ENCODE results near the gene IFI30.

The IFI30 gene

GRCh38 chr19:18171605-18172327 is 1.8 kb upstream of the IFI30 start:
- DNase-seq: no peak

- no peak for DNase-seq
Measured at GRCh38 chr19:18172331-18173053, 1.1 kb upstream of the IFI30 start.

GRCh38 chr19:18173054-18173571 is 500 bp upstream of the IFI30 start:
- DNase-seq: no peak

DNA sequence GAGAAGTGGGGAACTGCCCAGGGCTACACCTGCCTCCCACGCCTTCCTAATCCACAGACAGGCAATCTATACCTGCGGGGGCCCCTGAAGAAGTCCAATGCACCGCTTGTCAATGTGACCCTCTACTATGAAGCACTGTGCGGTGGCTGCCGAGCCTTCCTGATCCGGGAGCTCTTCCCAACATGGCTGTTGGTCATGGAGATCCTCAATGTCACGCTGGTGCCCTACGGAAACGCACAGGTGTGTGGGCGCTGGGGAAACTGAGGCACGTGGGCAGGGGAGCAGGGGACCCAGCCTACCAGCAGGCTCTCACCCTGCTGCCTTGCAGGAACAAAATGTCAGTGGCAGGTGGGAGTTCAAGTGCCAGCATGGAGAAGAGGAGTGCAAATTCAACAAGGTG is 1.4 kb downstream of the IFI30 start:
- no peak for DNase-seq

DNA sequence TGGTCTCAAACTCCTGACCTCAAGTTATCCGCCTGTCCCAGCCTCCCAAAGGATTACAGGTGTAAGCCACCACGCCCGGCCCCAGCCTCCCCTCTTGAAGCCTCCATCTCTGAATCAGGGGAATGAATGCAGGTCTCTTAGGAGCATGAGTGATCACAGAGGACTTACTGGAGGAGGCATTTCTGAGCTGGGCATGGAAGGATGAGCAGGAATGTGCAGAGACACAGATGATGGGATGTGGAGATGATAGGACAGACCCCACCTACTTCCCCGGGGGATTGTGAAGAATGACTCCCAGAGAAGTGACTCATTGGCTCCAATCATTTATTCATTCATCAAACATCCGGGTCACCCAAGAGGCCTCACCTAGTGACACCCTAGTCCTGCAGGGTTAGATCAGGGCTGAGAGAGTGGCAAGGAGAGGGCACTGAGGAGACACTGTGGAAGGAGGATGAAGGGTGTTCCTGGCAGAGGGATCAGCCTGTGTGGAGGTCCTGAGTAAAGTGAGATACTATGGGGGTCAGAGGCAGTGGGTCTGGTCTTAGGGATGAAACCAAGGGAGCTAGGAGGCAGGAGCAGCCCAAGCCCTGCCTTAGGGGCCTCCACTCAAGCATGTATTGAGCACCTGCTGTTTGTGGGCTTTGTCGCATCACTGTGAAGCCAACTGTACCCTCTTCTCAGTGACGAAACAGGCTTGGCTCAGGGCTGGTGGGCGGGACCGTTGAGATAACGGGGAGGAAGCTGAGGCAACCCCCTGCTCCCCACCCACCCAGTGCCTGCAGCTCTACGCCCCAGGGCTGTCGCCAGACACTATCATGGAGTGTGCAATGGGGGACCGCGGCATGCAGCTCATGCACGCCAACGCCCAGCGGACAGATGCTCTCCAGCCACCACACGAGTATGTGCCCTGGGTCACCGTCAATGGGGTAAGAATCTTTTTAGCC is 3.0 kb downstream of the IFI30 start:
- DNase-seq: no peak

DNA sequence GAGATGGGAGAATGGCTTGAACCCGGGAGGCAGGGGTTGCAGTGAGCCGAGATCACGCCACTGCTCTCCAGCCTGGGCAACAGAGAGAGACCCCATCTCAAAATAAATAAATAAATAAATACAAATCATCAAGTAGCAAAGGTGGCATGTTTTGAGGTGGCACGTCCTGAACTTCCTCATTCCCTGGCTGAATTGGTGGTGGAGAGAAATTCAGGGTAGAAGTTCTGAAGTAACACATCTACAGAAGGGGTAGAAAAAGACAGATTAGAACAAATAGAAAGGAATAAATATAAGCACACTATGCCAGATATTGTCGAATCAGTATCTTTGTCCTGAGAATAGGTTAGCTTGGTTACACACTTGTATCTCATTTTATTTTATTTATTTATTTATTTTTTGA is 6.3 kb downstream of the IFI30 start:
- DNase-seq: no peak

- DNase-seq: no peak
Measured at GRCh38 chr19:18183529-18183928, 9.9 kb downstream of the IFI30 start.

DNA sequence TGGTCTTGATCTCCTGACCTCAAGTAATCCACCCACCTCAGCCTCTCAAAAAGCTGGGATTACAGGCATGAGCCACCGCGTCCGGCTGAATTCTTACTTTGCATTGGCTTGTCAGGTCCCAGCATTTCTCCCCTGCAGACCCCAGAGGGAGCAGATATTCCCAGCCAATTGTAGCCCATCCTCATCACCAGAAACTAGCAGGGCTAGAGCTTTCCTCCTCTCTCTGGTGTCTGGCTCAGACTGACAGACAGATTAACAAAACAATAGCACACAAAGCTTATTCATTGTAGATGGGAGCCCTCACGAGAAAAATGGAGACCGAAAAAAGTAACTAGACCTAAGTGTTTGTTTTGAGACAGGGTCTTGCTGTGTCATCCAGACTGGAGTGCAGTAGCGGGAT is 11.9 kb downstream of the IFI30 start:
- no peak for DNase-seq

- DNase-seq: no peak
Measured at GRCh38 chr19:18190278-18190677, 16.7 kb downstream of the IFI30 start.

- no peak for DNase-seq
Measured at GRCh38 chr19:18191640-18192062, 18.0 kb downstream of the IFI30 start.

- peak; percentile 100 for DNase-seq
Measured at GRCh38 chr19:18192673-18193387, 19.2 kb downstream of the IFI30 start, which contains the start of gene MPV17L2. Gene MPV17L2 (plus strand): TSS chr19:18193218. CDS start chr19:18193282, 64 bp downstream.

DNA sequence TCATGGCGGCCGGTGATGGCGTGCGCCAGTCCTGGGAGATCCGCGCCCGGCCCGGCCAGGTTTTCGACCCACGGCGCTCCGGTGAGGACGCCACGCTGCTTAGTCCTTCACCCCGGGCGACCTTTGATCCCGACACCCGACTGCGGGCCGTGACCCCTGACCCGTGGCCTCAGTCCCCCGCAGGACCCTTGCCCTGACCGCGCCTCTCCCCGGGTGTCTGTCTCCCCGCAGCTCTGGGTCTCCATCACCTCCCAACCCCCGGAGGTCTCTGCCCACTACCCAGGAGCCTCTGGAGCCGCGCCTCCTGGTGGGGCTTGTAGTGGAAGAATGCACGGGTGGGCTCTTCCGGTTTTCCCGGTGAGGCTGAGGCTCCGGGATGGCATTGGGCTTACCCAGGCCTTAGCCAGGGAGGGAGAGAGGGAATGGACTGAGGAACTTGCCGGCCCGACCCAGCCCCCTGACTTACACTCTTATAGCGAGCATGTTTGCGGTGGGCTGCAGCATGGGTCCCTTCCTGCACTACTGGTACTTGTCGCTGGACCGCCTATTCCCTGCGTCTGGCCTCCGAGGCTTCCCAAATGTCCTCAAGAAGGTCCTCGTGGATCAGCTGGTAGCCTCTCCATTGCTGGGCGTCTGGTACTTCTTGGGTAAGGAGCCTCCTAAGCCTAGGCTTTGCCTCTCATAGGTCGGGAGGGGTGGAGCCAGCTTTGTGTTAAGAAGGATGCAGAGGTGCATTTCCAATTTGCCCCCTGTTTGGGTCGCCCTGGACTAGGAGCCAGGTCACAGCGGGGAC is 20.0 kb downstream of the IFI30 start:
- DNase-seq: no peak

GRCh38 chr19:18194181-18194530 is 20.5 kb downstream of the IFI30 start:
- no peak for DNase-seq

- peak; percentile 37 for DNase-seq
Measured at GRCh38 chr19:18194554-18195238, 21.1 kb downstream of the IFI30 start.

DNA sequence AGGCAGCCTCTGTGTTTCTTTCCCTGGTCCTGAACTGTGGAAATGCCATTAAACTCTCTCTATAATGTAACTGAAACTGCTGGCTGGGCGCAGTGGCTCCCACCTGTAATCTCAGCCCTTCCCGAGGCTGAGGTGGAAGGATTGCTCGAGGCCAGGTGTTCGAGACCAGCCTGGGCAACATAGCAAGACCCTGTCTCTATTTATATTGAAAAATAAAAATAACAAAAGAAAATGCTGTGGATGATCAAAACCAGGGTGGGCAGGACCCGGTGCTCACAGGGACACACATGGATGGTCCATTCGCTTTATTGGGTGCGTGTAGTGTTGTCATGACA is 22.9 kb downstream of the IFI30 start:
- DNase-seq: no peak

DNA sequence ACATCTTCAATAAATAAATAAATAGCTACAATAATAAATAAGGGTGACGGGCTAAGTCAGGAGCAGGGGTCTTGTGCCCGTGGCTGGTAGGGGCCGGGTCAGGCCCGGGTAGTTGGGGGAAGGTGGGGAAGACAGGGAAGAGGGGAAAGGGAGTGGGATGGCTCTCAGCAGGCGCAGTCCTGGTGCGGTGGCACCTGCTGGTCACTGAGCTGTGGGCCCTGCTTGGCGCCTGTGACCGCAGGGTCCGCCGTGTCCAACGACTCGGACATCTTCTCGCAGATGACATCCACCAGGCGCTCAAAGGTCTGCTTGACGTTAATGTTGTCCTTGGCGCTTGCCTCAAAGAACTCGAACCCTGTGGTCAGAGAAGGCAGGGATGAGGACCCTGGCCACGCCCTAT is 23.7 kb downstream of the IFI30 start:
- no peak for DNase-seq

GRCh38 chr19:18197941-18198340 is 24.3 kb downstream of the IFI30 start:
- no peak for DNase-seq

GRCh38 chr19:18198374-18198773 is 24.8 kb downstream of the IFI30 start:
- DNase-seq: no peak

DNA sequence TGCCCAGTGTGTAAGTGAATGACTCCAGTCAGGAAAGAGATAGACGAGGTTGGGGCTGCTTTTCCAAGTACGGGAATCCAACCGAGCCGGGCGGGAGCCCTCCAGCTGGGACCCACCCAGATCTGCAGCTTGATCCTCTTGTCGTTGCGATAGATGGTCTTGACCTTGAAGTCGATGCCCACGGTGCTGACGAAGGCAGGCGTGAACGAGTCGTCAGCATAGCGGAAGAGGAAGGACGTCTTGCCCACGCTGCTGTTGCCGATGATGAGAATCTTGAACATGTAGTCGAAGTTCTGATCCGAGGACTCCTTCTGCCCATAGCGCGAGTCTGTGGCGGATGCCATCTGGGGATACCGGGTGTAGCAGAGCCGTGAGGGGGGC is 28.8 kb downstream of the IFI30 start:
- DNase-seq: no peak

DNA sequence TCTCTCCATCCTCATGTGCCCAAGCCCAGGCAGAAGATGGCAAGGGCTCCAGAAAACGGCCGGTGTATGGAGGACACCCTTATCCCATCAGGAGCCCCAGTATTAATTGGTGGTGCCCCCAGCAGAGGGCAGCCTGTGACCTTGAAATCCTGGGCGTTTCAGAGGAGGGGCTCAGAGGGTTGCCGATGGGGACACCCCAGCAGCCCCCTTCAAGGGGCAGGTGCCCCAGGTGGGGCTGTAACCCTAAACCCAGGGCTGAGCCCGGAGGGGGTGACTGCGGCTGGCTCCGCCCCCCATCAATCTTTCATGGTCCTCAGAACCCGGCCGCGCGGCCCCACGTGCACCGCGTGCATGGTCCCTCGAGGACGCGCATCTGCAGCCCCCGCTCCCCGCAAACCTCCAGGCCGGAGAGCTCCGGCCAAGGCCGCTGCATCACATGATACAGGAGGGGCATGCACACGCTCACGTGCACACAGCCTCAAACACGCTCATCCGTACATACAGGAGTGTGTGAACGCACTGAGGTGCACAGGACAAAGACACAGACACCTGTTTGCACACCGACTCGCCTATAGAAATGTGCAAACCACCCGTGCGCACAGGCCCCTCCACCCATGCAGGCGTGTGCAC is 29.3 kb downstream of the IFI30 start:
- no peak for DNase-seq

DNA sequence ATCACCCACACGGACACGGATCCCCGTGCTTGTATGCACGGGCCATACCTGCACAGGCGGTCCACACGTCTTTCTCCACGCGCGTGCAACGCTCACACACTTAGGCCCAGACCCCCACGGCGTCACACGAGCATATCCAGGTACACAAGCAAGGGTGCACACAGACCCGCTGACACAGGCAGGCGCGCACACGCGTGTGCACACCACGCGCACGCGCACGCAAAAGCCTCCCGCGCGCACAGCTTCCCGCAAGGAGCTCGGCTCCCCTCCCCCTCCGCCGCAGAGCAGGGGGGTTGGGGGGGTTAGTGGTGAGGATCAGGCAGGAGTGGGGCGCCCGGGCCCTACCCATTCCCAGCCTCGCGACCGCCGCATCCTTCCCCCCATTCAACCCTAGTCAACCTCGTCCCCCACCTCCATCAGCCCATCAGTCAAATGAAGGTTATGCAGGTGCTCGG is 29.8 kb downstream of the IFI30 start:
- peak; percentile 49 for DNase-seq
